B cell (primary cell): ENCODE results near the gene PLS1. TPM values are rescaled to one million over a fixed set of nuclear protein-coding genes. Genes with fewer than 3 reads are reported as not detected.

ENCODE experiments used
- ATAC-seq: fragments of 200-7000 bp; cut with Tn5 transposase; one replicate; pipeline ENCODE4 v1.10.0; 2021; ENCODE audit warnings: low read depth, mild to moderate bottlenecking, moderate number of reproducible peaks, moderate library complexity
- CTCF ChIA-PET: fragments of 350-600 bp; sonication (Branson Sonifier 250); formaldehyde crosslinking; loops from one replicate; lab custom pipeline; 2021; ENCODE audit warnings: antibody characterized with exemption, inconsistent platforms; lab: Charles Lee
- POLR2A ChIA-PET: fragments of 350-600 bp; sonication (Branson Sonifier 250); formaldehyde crosslinking; loops from one replicate; lab custom pipeline; 2021; ENCODE audit warnings: antibody characterized with exemption; lab: Charles Lee
- DNase-seq: peaks from one replicate; pipeline ENCODE4 v3.0.0; 2013
- H2AFZ ChIP-seq: 2 replicates; pipeline ENCODE4 v1.6.1; 2012; ENCODE audit warnings: mild to moderate bottlenecking, low read depth, low read length; ENCODE audit not compliant: insufficient read depth, poor library complexity, severe bottlenecking
- H3K27ac ChIP-seq, 2 donors: 1 replicate in 1 of 2; 2 replicates in 1 of 2; pipeline ENCODE4 v1.5.1; 2012 to 2013; ENCODE audit warnings: low read length in 2 of 2, mild to moderate bottlenecking in 2 of 2, moderate library complexity in 1 of 2
- H3K27me3 ChIP-seq, 4 experiments: fragments of 200-600 bp in 1 of 4; sonication (generic) in 1 of 4; replicated peaks in 1 of 4; 1 replicate in 2 of 4; 2 replicates in 2 of 4; pipeline versions ENCODE4 v1.6.1 to v1.7.0; 2013 to 2016; ENCODE audit warnings: low read length in 3 of 4, mild to moderate bottlenecking in 2 of 4, mixed read lengths in 1 of 4, moderate library complexity in 1 of 4; ENCODE audit not compliant: insufficient read depth in 4 of 4, control insufficient read depth in 3 of 4; ENCODE audit errors: control extremely low read depth in 1 of 4
- H3K36me3 ChIP-seq, 2 experiments: replicated peaks in 1 of 2; 1 replicate in 1 of 2; 2 replicates in 1 of 2; pipeline versions ENCODE4 v1.6.1 to v1.7.1; 2013; ENCODE audit warnings: low read length in 1 of 2; ENCODE audit not compliant: insufficient read depth in 2 of 2, control insufficient read depth in 1 of 2; ENCODE audit errors: control extremely low read depth in 1 of 2, extremely low read depth in 1 of 2
- H3K4me1 ChIP-seq, 2 donors: fragments of 200-600 bp in 1 of 2; sonication (generic) in 1 of 2; 1 replicate in 1 of 2; 2 replicates in 1 of 2; pipeline versions ENCODE4 v1.5.1 to v1.6.1; 2013 to 2017; ENCODE audit warnings: low read length in 2 of 2; ENCODE audit not compliant: control insufficient read depth in 2 of 2, insufficient read depth in 2 of 2
- H3K4me2 ChIP-seq: replicated peaks from 2 replicates; pipeline ENCODE3; 2012; ENCODE audit warnings: mild to moderate bottlenecking, low read depth, low read length; ENCODE audit not compliant: poor library complexity, severe bottlenecking
- H3K4me3 ChIP-seq, 5 experiments: fragments of 200-600 bp in 1 of 5; sonication (generic) in 1 of 5; 1 replicate in 3 of 5; 2 replicates in 2 of 5; pipeline versions ENCODE4 v1.5.1 to v1.7.0; 2011 to 2016; ENCODE audit warnings: low read length in 4 of 5, mild to moderate bottlenecking in 4 of 5, low read depth in 2 of 5, control low read depth in 1 of 5, moderate library complexity in 1 of 5; ENCODE audit not compliant: insufficient read depth in 1 of 5; ENCODE audit errors: control extremely low read depth in 1 of 5, extremely low read depth in 1 of 5
- H3K79me2 ChIP-seq: fragments of 200-600 bp; sonication (generic); one replicate; pipeline ENCODE4 v1.6.0; 2016; ENCODE audit warnings: low read length; ENCODE audit not compliant: control insufficient read depth, insufficient read depth
- H3K9ac ChIP-seq: fragments of 200-600 bp; sonication (generic); 2 replicates; pipeline ENCODE4 v1.6.1; 2017; ENCODE audit warnings: mild to moderate bottlenecking, low read length, moderate library complexity
- H3K9me3 ChIP-seq, 3 donors: one replicate each; pipeline versions ENCODE4 v1.6.1 to v1.7.1; 2013; ENCODE audit warnings: low read length in 2 of 3; ENCODE audit not compliant: control insufficient read depth in 2 of 3, insufficient read depth in 1 of 3; ENCODE audit errors: control extremely low read depth in 1 of 3
- H4K20me1 ChIP-seq: 2 replicates; pipeline ENCODE4 v1.6.0; 2012; ENCODE audit warnings: mild to moderate bottlenecking, low read length; ENCODE audit not compliant: insufficient read depth, control insufficient read depth, poor library complexity, severe bottlenecking
- H3K27ac Mint-ChIP-seq: one replicate; pipeline ENCODE4 v1.8.0; 2021; ENCODE audit warnings: mixed read lengths
- H3K27me3 Mint-ChIP-seq: one replicate; pipeline ENCODE4 v1.8.0; 2021; ENCODE audit warnings: mixed read lengths
- H3K4me1 Mint-ChIP-seq: one replicate; pipeline ENCODE4 v1.8.0; 2021; ENCODE audit warnings: mixed read lengths
- H3K4me3 Mint-ChIP-seq: one replicate; pipeline ENCODE4 v1.8.0; 2021; ENCODE audit warnings: mixed read lengths
- H3K9me3 Mint-ChIP-seq: one replicate; pipeline ENCODE4 v1.8.0; 2022; ENCODE audit warnings: mixed read lengths; ENCODE audit not compliant: insufficient read depth
- EZH2 ChIP-seq: IDR thresholded peaks from 2 replicates; pipeline ENCODE4 v1.6.1; 2012; ENCODE audit warnings: borderline replicate concordance, low read depth, mild to moderate bottlenecking, moderate library complexity, low read length; ENCODE audit not compliant: insufficient read depth, poor library complexity, severe bottlenecking
- WGBS: methylation state at CpG from one replicate; pipeline ENCODE4 v1.1.5; 2013; ENCODE audit warnings: missing lambda C conversion rate; ENCODE audit not compliant: insufficient coverage; 5-methylcytosine and 5-hydroxymethylcytosine counted together
- intact Hi-C: fragments of 100-400 bp; cut with micrococcal nuclease; formaldehyde crosslinking; loops from one replicate; pipeline ENCODE4 v1.10.0; 2022
- polyA plus RNA-seq: library from polyadenylated mRNA; depleted of rRNA; stranded (reverse); fragments of >200 nt; gene quantifications from 2 replicates; pipeline ENCODE4 v1.2.3, GENCODE V29; 2012
- total RNA-seq, 2 donors: library from RNA; stranded (reverse); fragments of 120-200 nt in 1 of 2; gene quantifications; 1 replicate in 1 of 2; 2 replicates in 1 of 2; pipeline versions ENCODE4 v1.2.3 to v1.2.4, GENCODE V29; 2013 to 2022
- TF ChIP-seq, protein P1 (sequence below): fragments of 200-600 bp; IDR thresholded peaks from one replicate; pipeline ENCODE4 v1.8.0; 2022; ENCODE audit warnings: antibody characterized with exemption, mild to moderate bottlenecking

PLS1 gene
- total and polyA plus RNA-seq, 2 donors (not counting 1 experiment from before 2014, with no cell fraction given): 0.13 to 0.74 TPM

GRCh38 chr3:142618917-142619461 is 22.8 kb downstream of the PLS1 start:
- H3K9me3 Mint-ChIP-seq: no peaks in the 10 kb centered on the region
- ATAC-seq (no peak), DNase-seq (no peak)
- Histone ChIP-seq H2AFZ (no peak overlapping the region), H3K4me3 (no peak overlapping the region), H3K27ac (no peak overlapping the region), H3K9me3 (no peaks in the 10 kb centered on the region), H3K36me3 (no peaks in the 10 kb centered on the region), H4K20me1 (no peaks in the 10 kb centered on the region), H3K9ac (no peak overlapping the region), H3K4me2 (no peak overlapping the region), H3K79me2 (no peaks in the 10 kb centered on the region), H3K4me1 (no peaks in the 10 kb centered on the region), H3K27me3 (no peaks in the 10 kb centered on the region)
- H3K27ac Mint-ChIP-seq: no peak overlapping the region
- POLR2A ChIA-PET: no interaction called here
- WGBS: 100% methylated on average over 2 of the region's 3 CpGs
- intact Hi-C loops: no loop called here
- TF ChIP-seq, protein P1, sequence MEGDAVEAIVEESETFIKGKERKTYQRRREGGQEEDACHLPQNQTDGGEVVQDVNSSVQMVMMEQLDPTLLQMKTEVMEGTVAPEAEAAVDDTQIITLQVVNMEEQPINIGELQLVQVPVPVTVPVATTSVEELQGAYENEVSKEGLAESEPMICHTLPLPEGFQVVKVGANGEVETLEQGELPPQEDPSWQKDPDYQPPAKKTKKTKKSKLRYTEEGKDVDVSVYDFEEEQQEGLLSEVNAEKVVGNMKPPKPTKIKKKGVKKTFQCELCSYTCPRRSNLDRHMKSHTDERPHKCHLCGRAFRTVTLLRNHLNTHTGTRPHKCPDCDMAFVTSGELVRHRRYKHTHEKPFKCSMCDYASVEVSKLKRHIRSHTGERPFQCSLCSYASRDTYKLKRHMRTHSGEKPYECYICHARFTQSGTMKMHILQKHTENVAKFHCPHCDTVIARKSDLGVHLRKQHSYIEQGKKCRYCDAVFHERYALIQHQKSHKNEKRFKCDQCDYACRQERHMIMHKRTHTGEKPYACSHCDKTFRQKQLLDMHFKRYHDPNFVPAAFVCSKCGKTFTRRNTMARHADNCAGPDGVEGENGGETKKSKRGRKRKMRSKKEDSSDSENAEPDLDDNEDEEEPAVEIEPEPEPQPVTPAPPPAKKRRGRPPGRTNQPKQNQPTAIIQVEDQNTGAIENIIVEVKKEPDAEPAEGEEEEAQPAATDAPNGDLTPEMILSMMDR: no peak
- TF ChIP-seq EZH2: no peak
- CTCF ChIA-PET: no interaction called here
- no peaks in the 10 kb centered on the region for H3K4me1 Mint-ChIP-seq
- no peak overlapping the region for H3K4me3 Mint-ChIP-seq
- H3K27me3 Mint-ChIP-seq: no peaks in the 10 kb centered on the region

DNA sequence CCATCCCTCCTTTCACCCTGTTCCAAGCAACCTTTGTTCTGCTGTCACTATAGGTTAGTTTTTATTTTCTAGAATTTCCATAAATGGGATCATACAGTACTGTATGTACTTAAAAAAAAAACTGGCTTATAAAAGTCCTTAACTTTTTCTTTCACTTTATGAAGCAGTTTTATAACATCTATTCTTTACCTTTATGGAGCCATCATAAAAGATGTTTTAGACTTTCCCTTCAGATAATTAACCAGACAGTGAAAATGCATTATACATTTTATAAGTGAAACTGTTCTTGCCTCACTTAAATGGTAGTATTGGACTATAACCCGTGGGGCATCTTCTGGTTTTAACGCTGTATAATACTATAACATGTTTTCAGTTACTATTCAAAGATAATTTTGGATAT is 26.2 kb downstream of the PLS1 start:
- ChIA-PET CTCF (no interaction called here), POLR2A (no interaction called here)
- no peak overlapping the region for H3K4me3 ChIP-seq
- WGBS: no CpG with 5 or more reads among the region's 2 CpGs
- H2AFZ ChIP-seq: no peak overlapping the region
- no peaks in the 10 kb centered on the region for H3K4me1 Mint-ChIP-seq
- H3K9me3 Mint-ChIP-seq: no peaks in the 10 kb centered on the region
- no peaks in the 10 kb centered on the region for H3K9me3 ChIP-seq
- H3K4me2 ChIP-seq: no peak overlapping the region
- no peak overlapping the region for H3K27ac ChIP-seq
- H3K9ac ChIP-seq: no peak overlapping the region
- no peak overlapping the region for H3K27ac Mint-ChIP-seq
- no peak for TF ChIP-seq EZH2
- TF ChIP-seq, protein P1: no peak
- ATAC-seq (no peak), DNase-seq (no peak)
- no peak overlapping the region for H3K4me3 Mint-ChIP-seq
- no peaks in the 10 kb centered on the region for H3K79me2 ChIP-seq
- H3K36me3 ChIP-seq: no peaks in the 10 kb centered on the region
- no peaks in the 10 kb centered on the region for H3K4me1 ChIP-seq
- no peaks in the 10 kb centered on the region for H4K20me1 ChIP-seq
- intact Hi-C loops: no loop called here
- H3K27me3 ChIP-seq: no peaks in the 10 kb centered on the region
- no peaks in the 10 kb centered on the region for H3K27me3 Mint-ChIP-seq
